ENCODE measurements around the gene SPDYE6.
A peak's percentile ranks its signal among the peaks of the same experiment; 100 is the strongest.
"Not testable (repeated sequence)": the region's sequence is repeated elsewhere in the genome, so short reads cannot be mapped to it uniquely, and the experiment has no call there.

SPDYE6 gene

GRCh38 chr7:102356344-102356743 is at the start of gene SPDYE6:
SPDYE6 (minus strand) TSS chr7:102356444; CDS start chr7:102356023, 421 bp downstream.
- H3K36me3 Mint-ChIP-seq, H3K4me1 Mint-ChIP-seq, H3K9me3 Mint-ChIP-seq, H3K27ac Mint-ChIP-seq, H3K27me3 Mint-ChIP-seq, H3K4me3 Mint-ChIP-seq: not testable (repeated sequence)

GRCh38 chr7:102404862-102405188 is 48.6 kb upstream of the SPDYE6 start:
- H3K9me3 Mint-ChIP-seq, H3K27ac Mint-ChIP-seq, H3K4me3 Mint-ChIP-seq, H3K4me1 Mint-ChIP-seq, H3K27me3 Mint-ChIP-seq: not testable (repeated sequence)
- H3K36me3 Mint-ChIP-seq, result peaks cover 14% of the 10 kb centered on the region

GRCh38 chr7:102404005-102404861 is 48.0 kb upstream of the SPDYE6 start:
- H3K27me3 Mint-ChIP-seq, result no peaks in the 10 kb centered on the region
- no peak overlapping the region for H3K4me3 Mint-ChIP-seq
- no peaks in the 10 kb centered on the region for H3K9me3 Mint-ChIP-seq
- peaks cover 10% of the 10 kb centered on the region for H3K4me1 Mint-ChIP-seq
- H3K36me3 Mint-ChIP-seq, result peaks cover 12% of the 10 kb centered on the region
- no peak overlapping the region for H3K27ac Mint-ChIP-seq

GRCh38 chr7:102403563-102403962 is 47.3 kb upstream of the SPDYE6 start:
- H3K4me1 Mint-ChIP-seq, result peaks cover 10% of the 10 kb centered on the region
- peak overlapping the region; percentile 35 for H3K27ac Mint-ChIP-seq
- no peaks in the 10 kb centered on the region for H3K9me3 Mint-ChIP-seq
- H3K36me3 Mint-ChIP-seq, result peaks cover 12% of the 10 kb centered on the region
- no peaks in the 10 kb centered on the region for H3K27me3 Mint-ChIP-seq
- no peak overlapping the region for H3K4me3 Mint-ChIP-seq

- H3K27me3 Mint-ChIP-seq, result no peaks in the 10 kb centered on the region
- no peaks in the 10 kb centered on the region for H3K9me3 Mint-ChIP-seq
- no peak overlapping the region for H3K4me3 Mint-ChIP-seq
- peaks cover 13% of the 10 kb centered on the region for H3K36me3 Mint-ChIP-seq
- H3K27ac Mint-ChIP-seq, result no peak overlapping the region
- H3K4me1 Mint-ChIP-seq, result peaks cover 24% of the 10 kb centered on the region
Measured at GRCh38 chr7:102400360-102400759, 44.1 kb upstream of the SPDYE6 start.

- Mint-ChIP-seq H3K36me3 (peaks cover 13% of the 10 kb centered on the region), H3K27ac (no peak overlapping the region), H3K9me3 (no peaks in the 10 kb centered on the region), H3K27me3 (no peaks in the 10 kb centered on the region), H3K4me1 (peaks cover 18% of the 10 kb centered on the region), H3K4me3 (no peak overlapping the region)
Measured at GRCh38 chr7:102398543-102398942, 42.3 kb upstream of the SPDYE6 start.

- peaks cover 12% of the 10 kb centered on the region for H3K36me3 Mint-ChIP-seq
Measured at GRCh38 chr7:102396710-102397019, 40.4 kb upstream of the SPDYE6 start.

GRCh38 chr7:102395873-102396709 is 39.8 kb upstream of the SPDYE6 start, which contains the start of gene PRKRIP1:
PRKRIP1 (plus strand) TSS chr7:102396363; CDS start chr7:102396412, 49 bp downstream.
- Mint-ChIP-seq H3K27me3 (no peaks in the 10 kb centered on the region), H3K9me3 (no peaks in the 10 kb centered on the region), H3K36me3 (peaks cover 11% of the 10 kb centered on the region), H3K4me1 (peaks cover 21% of the 10 kb centered on the region), H3K27ac (peak within 1 kb of the TSS; percentile 93), H3K4me3 (peak within 1 kb of the TSS; percentile 95)

More at GRCh38 chr7:102396710-102397019, 40.4 kb upstream of the SPDYE6 start:
- H3K4me3 Mint-ChIP-seq, result peak overlapping the region; percentile 95
- peak overlapping the region; percentile 93 for H3K27ac Mint-ChIP-seq
- H3K9me3 Mint-ChIP-seq, result no peaks in the 10 kb centered on the region
- H3K27me3 Mint-ChIP-seq, result no peaks in the 10 kb centered on the region
- peaks cover 21% of the 10 kb centered on the region for H3K4me1 Mint-ChIP-seq

GRCh38 chr7:102395592-102395872 is 39.3 kb upstream of the SPDYE6 start:
- H3K36me3 Mint-ChIP-seq, result peaks cover 9% of the 10 kb centered on the region
- H3K4me1 Mint-ChIP-seq, result peaks cover 18% of the 10 kb centered on the region
- peak overlapping the region; percentile 49 for H3K27ac Mint-ChIP-seq
- no peaks in the 10 kb centered on the region for H3K9me3 Mint-ChIP-seq
- H3K27me3 Mint-ChIP-seq, result no peaks in the 10 kb centered on the region
- H3K4me3 Mint-ChIP-seq, result peak overlapping the region; percentile 95

GRCh38 chr7:102393467-102393866 is 37.2 kb upstream of the SPDYE6 start:
- H3K27ac Mint-ChIP-seq, result no peak overlapping the region
- peaks cover 4% of the 10 kb centered on the region for H3K36me3 Mint-ChIP-seq
- no peaks in the 10 kb centered on the region for H3K9me3 Mint-ChIP-seq
- no peak overlapping the region for H3K4me3 Mint-ChIP-seq
- H3K27me3 Mint-ChIP-seq, result no peaks in the 10 kb centered on the region
- peaks cover 18% of the 10 kb centered on the region for H3K4me1 Mint-ChIP-seq

GRCh38 chr7:102392330-102392729 is 36.1 kb upstream of the SPDYE6 start:
- peaks cover 14% of the 10 kb centered on the region for H3K4me1 Mint-ChIP-seq
- H3K27ac Mint-ChIP-seq, result no peak overlapping the region
- H3K4me3 Mint-ChIP-seq, result no peak overlapping the region
- no peaks in the 10 kb centered on the region for H3K27me3 Mint-ChIP-seq
- H3K9me3 Mint-ChIP-seq, result no peaks in the 10 kb centered on the region
- peaks cover 2% of the 10 kb centered on the region for H3K36me3 Mint-ChIP-seq

GRCh38 chr7:102390697-102391484 is 34.6 kb upstream of the SPDYE6 start:
- H3K27me3 Mint-ChIP-seq, result no peaks in the 10 kb centered on the region
- H3K4me1 Mint-ChIP-seq, result peaks cover 8% of the 10 kb centered on the region
- H3K4me3 Mint-ChIP-seq, result no peak overlapping the region
- no peak overlapping the region for H3K27ac Mint-ChIP-seq
- H3K36me3 Mint-ChIP-seq, result peaks cover 3% of the 10 kb centered on the region
- no peaks in the 10 kb centered on the region for H3K9me3 Mint-ChIP-seq

- H3K36me3 Mint-ChIP-seq, result peaks cover 3% of the 10 kb centered on the region
- no peak overlapping the region for H3K27ac Mint-ChIP-seq
- peaks cover 3% of the 10 kb centered on the region for H3K4me1 Mint-ChIP-seq
- H3K4me3 Mint-ChIP-seq, result no peak overlapping the region
- H3K27me3 Mint-ChIP-seq, result no peaks in the 10 kb centered on the region
- no peaks in the 10 kb centered on the region for H3K9me3 Mint-ChIP-seq
Measured at GRCh38 chr7:102389810-102390209, 33.6 kb upstream of the SPDYE6 start.

GRCh38 chr7:102387064-102387463 is 30.8 kb upstream of the SPDYE6 start:
- Mint-ChIP-seq H3K27ac (peak overlapping the region; percentile 35), H3K9me3 (no peaks in the 10 kb centered on the region), H3K4me3 (no peak overlapping the region), H3K36me3 (peaks cover 3% of the 10 kb centered on the region), H3K27me3 (no peaks in the 10 kb centered on the region), H3K4me1 (peaks cover 3% of the 10 kb centered on the region)

- peak overlapping the region; percentile 41 for H3K27ac Mint-ChIP-seq
- H3K27me3 Mint-ChIP-seq, H3K4me1 Mint-ChIP-seq, H3K36me3 Mint-ChIP-seq, H3K9me3 Mint-ChIP-seq, H3K4me3 Mint-ChIP-seq: not testable (repeated sequence)
Measured at GRCh38 chr7:102381696-102382425, 25.6 kb upstream of the SPDYE6 start.
